CD4-positive, alpha-beta T cell treated with Interleukin-1 beta for 1 hour (primary cell): ENCODE data around the gene IFITM2.
A peak's percentile ranks its signal among the peaks of the same experiment; 100 is the strongest.
"Not testable (repeated sequence)": the region's sequence is repeated elsewhere in the genome, so short reads cannot be mapped to it uniquely, and the experiment has no call there.

Source experiments
- DNase-seq, 2 donors: peaks; one replicate each; pipeline ENCODE4 v3.0.0-alpha.2; 2020 to 2022

The IFITM2 gene

DNA sequence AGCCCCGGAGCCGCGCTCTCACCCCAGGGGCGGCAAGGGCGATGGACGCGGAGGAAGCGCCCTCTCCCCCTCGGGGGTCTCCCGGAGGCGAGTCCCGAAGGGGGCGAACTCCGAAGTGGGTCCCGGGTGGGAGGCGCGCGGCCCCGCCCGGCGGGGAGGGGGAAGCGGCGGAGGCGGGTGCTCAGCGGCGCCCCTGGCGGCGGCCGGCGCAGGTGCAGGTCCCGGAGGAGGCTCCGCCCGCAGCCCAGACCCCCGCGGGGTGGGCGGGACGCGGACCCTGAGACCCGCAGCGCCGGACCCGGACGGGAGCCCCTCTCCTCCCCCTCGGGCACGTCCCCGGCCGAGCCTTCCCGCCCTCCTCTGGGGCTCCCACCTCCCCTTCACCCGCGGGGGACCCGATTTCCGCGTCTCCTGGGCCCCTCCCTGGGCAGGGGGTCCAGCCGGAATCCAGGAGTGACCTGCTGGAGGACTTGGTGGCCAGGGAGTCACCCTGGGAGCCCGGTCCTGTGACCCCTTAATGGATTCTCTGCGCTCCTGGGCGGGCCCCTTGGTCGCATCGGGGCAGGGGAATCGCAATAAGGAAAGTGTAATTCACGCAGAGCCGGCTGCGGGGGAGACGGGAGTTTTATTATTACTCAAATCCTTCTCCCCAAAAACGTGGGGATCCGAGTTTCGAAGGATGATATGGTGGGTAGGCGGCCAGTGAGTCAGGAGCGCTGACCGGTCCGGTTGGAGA, 3.6 kb downstream of the IFITM2 start:
- not testable (repeated sequence) for DNase-seq

DNA sequence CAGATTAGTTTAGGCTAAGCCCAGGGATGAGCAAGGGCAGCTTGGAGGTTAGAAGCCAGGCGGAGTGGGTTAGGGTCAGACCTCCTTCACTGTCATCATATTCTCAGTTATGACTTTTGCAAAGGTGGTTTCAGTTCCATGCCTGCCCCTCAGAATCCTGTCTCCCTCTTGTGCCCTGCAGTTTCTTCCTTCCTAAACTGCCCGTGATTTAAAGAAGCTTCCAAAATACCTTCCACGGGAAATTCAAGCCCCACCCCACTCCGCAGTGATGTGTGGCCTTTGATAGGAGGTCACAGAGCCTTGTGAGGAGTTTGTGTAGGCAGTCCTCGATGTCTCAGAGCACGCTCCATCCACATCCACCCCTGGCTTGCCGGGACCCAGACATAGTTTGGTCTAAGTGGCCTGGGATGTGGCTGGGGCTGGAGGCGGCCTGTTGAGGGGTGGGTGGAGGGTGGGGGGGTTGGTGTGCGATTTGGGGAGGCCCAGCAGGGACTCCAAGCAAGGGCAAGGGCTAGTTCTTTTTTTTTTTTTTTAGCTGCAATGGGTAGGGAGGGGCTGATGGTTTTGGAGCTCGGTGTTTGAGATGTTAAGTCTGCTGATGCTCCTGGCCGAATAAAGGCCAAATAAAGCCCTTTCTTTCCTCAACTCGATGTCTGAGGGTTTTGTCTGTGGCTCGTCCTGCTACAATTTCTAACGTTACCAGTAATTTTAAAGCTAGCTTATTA, 4.6 kb downstream of the IFITM2 start:
- peak in 1 of 2 donors; percentile 29 for DNase-seq

DNA sequence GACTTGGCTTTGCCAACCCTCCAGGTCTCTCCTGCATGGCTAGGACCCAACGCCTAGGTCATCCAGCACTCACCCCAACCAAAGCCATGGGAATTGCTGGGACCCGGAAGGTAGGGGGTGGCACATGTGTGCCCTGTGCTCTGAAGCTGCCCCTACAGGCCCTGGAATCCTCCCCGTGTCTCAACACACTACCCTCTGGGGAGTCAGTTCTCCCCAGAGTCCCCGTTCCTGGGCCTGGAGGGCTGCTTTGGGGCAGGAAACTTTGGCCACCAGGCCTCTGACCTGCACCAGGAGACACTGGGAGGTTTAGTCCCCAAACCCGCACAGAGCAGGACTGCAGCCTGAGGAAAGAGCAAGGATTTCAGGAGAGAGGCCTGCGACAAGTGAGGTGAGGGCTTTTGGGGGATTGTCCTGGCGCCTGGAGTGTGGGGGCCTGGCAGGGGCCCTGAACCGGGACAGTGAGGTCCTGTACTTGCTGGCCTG, 5.7 kb downstream of the IFITM2 start:
- no peak for DNase-seq

DNA sequence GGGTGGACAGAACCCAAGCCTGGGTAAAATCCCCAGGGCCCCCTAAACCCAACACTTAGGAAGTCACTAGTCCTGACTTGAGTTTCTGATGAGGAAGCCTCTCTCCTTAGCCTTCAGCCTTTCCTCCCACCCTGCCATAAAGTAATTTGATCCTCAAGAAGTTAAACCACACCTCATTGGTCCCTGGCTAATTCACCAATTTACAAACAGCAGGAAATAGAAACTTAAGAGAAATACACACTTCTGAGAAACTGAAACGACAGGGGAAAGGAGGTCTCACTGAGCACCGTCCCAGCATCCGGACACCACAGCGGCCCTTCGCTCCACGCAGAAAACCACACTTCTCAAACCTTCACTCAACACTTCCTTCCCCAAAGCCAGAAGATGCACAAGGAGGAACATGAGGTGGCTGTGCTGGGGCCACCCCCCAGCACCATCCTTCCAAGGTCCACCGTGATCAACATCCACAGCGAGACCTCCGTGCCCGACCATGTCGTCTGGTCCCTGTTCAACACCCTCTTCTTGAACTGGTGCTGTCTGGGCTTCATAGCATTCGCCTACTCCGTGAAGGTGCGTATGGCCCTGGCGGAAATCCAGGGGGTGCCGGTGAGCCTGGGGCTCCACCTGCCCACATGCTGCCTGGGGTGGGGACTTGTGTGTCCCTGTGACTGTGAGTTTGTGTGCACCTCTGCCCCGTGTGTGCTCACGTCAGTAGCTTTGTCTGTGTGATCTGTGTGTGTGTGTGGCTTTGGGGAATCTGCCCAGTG, 6.4 kb downstream of the IFITM2 start, which contains the start of gene IFITM1:
Gene IFITM1 (plus strand): TSS at position 254 of the 767 bp plus-strand sequence. CDS start 131 bp downstream, at position 385.
- DNase-seq = peak; percentile 67 to 70

DNA sequence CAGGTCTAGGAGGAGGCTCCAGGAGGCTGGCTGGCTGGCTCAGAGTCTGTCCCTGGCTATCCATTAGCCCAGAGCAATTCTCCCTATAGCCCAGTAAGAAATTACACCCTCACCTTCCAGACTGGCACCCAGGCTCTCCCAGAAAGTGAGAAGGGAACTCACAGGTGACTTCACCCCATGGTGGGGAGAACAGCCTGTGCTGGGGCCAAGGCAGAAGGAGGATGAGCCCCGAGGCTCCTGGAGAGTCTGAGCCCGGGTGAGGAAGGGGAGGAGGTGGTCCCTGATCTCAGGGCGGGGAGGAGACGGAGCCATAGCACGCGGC, 6.9 kb downstream of the IFITM2 start:
- not testable (repeated sequence) for DNase-seq

DNA sequence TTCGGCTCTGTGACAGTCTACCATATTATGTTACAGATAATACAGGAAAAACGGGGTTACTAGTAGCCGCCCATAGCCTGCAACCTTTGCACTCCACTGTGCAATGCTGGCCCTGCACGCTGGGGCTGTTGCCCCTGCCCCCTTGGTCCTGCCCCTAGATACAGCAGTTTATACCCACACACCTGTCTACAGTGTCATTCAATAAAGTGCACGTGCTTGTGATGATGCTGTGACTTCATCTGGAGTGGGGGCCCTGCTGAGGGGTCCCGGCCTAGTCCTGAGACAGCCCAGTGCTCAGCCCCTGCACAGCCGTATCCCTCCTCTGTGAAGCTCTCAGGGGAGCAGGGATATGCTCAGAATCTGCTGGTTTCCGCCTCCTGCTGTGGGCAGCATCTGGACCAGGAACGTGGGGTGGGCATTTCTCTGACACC, 7.5 kb downstream of the IFITM2 start:
- no peak for DNase-seq

DNA sequence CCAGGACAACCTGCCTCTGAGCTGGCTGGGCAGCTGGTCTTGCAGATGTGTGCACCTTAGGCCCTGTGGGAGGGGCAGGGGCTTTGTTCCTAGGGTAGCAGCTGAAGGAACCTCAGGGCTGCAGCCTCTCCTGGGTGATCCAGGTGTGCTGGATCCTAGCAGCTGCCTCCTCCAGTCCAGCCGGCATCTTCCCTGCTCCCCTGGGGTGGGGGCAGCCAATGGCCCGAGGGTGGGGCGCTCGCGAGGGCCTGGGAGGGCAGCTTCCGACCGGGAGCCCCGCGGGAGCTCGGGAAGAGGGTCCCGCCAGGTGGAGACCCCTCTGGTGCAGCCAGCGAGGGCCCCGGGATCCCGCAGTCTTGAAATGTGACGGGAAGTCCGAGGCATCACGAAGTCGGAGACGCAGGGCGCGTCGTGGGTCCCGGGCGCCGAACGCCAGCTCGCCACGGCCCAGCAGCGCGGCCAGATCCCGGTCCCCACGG, 7.9 kb downstream of the IFITM2 start:
- no peak for DNase-seq

DNA sequence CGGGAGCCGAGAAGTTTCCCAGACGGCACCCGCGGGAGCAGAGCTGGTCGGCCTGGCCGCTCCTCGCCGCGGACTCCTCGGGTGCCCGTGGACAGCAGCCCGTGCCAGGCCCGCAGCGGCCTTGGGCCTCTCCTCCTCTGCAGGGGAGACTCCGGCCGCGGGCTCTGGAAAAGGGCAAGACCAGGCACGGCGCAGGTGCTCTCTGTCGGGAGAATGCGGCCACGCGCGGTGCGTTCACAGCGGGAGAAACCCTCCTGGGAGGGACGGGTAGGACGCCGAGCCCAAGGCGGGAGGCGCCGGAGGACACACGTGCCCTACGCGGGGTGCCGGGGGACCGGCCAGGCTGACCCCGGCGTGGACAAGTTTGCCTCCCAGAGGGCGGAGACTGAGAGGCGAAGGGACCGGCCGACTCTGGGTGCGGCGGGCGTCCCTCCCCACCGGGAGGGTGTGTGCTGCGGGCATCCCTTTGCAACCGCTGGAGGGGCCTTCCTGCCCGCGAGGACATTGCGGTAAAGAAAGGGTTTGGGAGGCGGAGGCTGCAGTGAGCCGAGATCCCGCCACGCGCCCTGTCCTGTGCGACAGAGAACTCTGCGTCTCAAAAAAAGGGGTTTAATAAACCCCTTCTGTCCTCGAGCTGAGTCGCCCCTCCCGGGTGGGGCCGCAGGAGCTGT, 8.6 kb downstream of the IFITM2 start:
- peak; percentile 26 to 50 for DNase-seq

DNA sequence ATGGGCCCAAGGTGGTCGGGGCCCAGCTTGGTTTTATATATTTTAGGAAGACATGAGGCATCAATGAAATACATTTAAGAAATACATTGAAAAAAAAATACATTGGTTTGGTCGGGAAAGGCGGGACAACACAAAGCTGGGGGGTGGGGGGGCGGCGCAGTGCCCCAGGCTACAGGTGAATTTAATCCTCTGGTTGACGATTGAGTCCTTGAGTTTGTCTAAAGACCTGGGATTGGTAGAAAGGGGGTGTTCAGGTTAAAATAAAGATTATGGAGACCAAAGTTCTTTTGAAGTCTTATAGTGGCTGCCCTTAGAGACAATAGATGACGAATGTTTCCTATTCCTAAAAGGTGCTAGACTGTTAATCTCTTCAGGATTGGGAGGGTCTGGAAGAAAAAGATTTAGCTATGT, 9.3 kb downstream of the IFITM2 start:
- peak in 1 of 2 donors; percentile 37 for DNase-seq

DNA sequence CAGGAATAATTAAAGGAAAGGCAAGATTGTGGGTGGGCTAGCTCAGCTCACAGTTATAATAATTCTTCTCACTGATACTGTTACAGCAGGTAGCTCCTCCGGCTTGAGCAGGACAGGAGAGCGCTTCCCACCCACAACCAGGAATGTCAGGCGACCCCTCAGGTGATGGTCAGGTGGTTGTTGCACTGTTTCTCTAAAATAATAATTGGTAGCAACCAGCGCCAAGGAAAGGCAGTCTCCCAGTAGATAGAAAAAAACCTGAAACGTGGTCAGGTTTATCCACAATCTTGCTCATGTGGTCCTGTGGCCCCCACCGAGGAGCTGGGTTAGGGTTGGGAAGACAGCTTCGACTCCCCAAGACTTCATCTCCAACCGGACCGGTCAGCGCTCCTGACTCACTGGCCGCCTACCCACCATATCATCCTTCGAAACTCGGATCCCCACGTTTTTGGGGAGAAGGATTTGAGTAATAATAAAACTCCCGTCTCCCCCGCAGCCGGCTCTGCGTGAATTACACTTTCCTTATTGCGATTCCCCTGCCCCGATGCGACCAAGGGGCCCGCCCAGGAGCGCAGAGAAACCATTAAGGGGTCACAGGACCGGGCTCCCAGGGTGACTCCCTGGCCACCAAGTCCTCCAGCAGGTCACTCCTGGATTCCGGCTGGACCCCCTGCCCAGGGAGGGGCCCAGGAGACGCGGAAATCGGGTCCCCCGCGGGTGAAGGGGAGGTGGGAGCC, 10.2 kb downstream of the IFITM2 start:
- DNase-seq = not testable (repeated sequence)

DNA sequence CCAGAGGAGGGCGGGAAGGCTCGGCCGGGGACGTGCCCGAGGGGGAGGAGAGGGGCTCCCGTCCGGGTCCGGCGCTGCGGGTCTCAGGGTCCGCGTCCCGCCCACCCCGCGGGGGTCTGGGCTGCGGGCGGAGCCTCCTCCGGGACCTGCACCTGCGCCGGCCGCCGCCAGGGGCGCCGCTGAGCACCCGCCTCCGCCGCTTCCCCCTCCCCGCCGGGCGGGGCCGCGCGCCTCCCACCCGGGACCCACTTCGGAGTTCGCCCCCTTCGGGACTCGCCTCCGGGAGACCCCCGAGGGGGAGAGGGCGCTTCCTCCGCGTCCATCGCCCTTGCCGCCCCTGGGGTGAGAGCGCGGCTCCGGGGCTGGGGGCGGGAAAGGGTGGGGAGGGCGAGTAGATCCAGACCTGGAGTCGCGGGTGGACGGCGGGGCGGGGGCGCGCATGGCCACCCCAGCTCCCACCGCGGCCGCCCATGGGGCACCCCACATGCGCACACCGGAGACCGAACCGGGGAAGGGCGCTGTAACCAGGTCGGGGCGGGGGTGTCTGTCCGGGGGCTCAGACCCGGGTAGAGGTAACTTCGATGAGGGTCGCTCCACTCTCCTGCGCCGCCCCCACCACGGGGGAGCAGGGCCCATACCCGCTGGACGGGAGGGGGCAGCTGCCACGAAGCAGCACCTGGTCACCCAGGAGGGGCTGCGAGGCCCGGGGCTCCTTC, 10.9 kb downstream of the IFITM2 start:
- not testable (repeated sequence) for DNase-seq

DNA sequence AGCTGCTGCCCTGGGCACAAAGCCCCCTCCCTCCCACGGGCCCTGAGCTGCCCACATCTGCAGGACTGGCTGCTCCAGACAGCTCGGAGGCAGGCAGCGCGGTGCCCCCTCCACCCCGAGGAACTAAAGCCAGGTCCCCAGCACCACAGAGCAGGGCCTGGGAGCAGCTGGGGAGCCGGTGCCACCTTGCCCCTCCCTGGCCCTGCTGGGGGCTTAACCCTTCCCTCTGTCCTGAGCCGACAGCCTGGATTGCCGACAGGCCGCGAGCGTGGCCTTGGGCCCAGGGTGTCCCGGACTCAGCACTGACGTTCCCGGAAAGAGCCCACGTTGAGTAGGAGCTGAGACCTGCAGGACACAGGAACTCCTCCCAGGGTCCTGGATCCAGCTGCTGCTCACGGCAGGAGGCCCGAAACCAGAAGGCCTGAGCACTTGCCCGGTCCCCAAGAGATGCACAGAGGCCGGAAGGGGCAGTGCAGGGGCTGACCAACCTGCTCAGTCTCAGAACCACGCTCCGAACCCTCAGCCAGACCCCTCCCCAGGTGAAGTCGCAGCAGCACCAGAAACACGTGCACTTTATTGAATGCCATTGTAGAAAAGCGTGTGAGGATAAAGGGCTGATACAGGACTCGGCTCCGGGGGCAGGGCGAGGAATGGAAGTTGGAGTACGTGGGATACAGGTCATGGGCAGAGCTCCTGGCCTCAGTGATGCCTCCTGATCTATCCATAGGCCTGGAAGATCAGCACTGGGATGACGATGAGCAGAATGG, 11.7 kb downstream of the IFITM2 start:
- DNase-seq = not testable (repeated sequence)

DNA sequence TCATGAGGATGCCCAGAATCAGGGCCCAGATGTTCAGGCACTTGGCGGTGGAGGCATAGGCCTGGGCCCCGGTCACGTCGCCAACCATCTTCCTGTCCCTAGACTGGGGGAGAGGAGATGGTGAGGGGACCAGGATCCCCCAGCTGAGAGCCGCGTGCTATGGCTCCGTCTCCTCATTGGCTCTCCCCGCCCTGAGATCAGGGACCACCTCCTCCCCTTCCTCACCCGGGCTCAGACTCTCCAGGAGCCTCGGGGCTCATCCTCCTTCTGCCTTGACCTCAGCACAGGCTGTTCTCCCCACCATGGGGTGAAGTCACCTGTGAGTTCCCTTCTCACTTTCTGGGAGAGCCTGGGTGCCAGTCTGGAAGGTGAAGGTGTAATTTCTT, 12.3 kb downstream of the IFITM2 start:
- DNase-seq = not testable (repeated sequence)

DNA sequence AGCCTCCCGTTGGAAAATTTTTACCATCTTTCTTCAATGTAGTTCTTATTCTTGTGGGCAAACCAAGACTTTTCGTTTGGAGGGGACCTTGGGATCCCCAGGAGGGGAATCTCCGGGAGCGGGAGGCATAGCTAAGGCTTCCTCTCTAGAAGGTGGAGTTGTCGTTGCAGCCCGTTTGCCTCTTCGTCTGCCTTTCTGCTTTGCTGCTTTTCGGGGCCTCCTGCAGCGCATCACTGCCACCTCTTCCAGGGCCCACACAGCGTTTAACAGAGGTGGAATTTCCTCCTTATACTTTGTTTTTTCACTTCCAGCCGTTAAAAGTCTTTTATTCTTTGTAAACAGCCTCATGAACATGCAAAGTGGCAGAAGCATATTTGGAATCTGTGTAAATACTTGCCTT, 16.5 kb downstream of the IFITM2 start:
- DNase-seq = no peak

DNA sequence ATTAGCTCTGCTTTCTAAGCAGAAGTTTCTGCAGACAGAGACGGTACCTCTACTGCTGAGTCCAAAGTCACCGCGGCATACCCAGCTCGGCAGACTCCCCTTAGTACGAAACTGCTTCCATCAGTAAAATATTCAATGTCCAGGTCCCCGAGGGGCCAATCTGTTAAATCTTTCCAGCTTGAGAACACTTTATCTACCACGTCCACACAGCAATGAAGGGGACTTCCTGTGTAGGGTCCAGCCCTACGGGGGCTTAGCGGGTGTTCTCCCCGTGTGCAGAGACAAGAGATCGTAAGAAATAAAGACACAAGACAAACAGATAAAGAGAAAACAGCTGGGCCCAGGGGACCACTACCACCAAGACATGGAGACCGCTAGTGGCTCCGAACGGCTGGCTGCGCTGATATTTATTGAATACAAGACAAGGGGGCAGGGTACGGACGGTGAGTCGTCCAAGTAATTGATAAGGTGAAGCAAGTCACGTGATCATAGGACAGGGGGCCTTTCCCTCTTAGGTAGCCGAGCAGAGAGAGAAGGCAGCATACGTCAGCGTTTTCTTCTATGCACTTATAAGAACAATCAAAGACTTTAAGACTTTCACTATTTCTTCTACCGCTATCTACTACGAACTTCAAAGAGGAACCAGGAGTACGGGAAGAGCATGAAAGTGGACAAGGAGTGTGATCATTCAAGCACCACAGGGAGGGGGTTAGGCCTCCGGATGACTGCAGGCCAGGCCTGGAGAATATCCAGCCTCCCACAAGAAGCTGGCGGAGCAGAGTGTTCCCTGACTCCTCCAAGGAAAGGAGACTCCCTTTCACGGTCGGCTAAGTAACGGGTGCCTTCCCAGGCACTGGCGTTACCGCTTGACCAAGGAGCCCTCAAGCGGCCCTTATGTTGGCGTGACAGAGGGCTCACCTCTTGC, 17.2 kb downstream of the IFITM2 start:
- not testable (repeated sequence) for DNase-seq

DNA sequence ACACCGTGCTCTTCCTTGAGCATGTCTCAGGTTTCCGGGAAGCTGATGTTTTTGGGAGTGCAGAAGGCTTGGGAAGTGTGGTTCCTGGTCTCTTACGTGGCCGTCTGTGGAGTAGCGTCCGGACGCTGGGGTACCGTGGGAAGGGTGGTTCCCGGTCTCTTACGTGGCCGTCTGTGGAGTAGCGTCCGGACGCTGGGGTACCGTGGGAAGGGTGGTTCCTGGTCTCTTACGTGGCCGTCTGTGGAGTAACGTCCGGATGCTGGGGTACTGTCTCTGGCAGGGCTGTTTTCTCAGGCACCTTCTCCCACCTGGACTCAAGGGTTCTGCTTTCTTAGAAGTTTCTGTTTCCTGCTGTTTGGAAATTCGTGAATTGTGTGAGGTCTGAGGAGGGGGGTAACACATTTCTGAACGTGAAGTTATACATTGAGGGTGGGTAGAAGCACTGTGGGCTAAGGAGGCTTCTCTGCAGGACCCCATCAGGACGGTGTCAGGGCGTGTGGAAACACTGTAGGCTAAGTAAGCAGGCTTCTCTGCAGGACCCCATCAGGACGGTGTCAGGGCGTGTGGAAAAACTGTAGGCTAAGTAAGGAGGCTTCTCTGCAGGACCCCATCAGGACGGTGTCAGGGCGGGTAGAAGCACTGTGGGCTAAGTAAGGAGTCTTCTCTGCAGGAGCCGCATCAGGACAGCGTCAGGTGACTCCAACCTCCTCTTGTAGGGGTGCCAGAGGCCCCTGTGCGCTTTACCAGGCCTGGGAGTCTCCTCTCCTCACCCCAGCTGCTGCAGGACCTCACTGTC, 18.4 kb downstream of the IFITM2 start:
- DNase-seq = no peak

DNA sequence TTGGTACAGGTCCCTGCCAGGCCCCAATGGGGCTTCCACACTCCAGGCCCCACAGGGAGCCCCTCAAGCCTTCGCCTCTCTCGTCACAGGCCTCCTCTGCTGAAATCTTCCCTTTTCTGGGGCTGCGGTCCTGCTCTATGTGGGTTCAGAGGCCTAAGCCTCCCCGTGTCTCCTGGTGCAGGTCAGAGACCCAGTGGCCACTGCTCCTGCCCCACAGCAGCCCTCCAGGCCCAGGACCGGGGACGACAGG, 18.9 kb downstream of the IFITM2 start:
- no peak for DNase-seq

DNA sequence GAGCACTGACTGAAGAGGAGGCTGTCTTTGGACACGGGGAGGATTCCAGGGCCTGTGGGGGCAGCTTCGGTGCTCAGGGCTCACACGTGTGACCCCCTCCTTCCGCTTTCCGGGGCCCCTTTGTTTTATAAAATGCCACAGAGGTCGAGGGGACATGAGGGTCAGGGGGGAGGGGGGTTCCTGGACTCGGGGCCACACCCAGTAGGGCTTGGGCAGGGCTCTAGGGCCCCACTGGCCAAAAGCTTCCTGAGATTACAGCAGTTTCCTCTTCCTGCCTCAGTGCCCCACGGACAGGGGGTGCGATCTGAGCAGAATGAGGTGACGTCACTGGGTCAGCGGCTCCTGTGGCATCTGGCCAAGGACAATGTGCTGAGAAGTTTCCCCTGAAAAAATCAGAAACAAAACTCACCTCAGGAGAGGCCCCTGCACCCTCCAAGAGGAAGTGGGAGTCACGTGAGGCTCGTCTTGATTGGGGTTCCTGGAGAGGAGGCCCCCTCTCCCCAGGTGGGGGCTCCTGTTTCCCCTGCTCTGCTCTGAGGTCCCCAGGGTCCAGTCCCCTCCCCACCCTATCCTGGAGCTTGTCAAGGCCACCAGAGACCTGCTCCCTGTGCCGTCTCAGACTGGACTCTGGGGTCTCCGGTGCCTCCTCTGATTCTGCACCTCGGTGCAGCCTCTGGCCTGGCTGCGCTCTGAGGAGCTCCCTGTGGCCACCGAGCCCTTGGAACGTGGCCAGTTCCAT, 19.4 kb downstream of the IFITM2 start:
- peak; percentile 80 to 84 for DNase-seq
